ENCODE measurements around the gene RAD18. TPM values are rescaled to one million over a fixed set of nuclear protein-coding genes. Genes with fewer than 3 reads are reported as not detected.

The RAD18 gene
- polyA plus RNA-seq, 3 donors: 1.9 to 6.9 (median 5.1) TPM

DNA sequence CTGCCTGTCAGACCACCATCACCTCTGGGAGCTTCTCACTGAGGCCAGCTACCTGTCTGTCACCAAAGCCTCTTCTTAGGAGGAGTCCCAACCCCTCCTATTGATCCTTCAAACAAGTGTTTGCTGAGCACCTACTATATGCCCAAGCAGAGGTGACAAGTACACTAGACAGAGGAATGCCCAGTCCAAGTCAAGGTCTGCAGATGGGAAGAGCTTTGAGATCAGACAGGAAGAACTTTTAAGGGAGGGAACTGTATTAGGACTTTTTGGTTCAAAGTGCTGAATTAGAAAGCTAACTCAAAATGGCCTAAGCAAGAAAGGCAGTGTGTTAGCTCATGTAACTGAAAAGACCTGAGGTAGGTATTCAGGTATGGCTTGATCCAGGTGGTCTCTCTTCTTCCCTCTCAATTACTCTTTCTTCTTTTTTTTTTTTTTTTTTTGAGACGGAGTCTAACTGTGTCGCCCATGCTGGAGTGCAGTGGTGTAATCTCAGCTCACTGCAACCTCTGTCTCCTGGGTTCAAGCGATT, 3.6 kb upstream of the RAD18 start:
- Histone ChIP-seq H3K9ac (ENCODE audit: insufficient read depth, low read length, poor library complexity, severe bottlenecking) (no peak overlapping the region), H3K79me2 (ENCODE audit: insufficient read depth, low read length) (peaks cover 13% of the 10 kb centered on the region), H3K9me3 (replicated peaks in 1 of 2; ENCODE audit: control insufficient read depth in 1 of 2, insufficient read depth in 1 of 2, low read length in 2 of 2) (no peaks in the 10 kb centered on the region), H3K4me1 (ENCODE audit: control insufficient read depth in 1 of 2, insufficient read depth in 2 of 2, low read length in 2 of 2) (peaks cover 14 to 17% of the 10 kb centered on the region in 2 donors), H3K4me2 (replicated peaks; ENCODE audit: extremely low read depth, low read length, poor library complexity, severe bottlenecking) (no peak overlapping the region), H2AFZ (ENCODE audit: insufficient read depth, low read depth, low read length, poor library complexity, severe bottlenecking) (no peak overlapping the region), H3K36me3 (replicated peaks in 1 of 2; ENCODE audit: control insufficient read depth in 1 of 2, insufficient read depth in 2 of 2, low read length in 2 of 2) (no peaks in the 10 kb centered on the region), H4K20me1 (ENCODE audit: insufficient read depth, low read length) (no peaks in the 10 kb centered on the region), H3K27ac (ENCODE audit: low read depth in 1 of 2, low read length in 2 of 2) (no peak overlapping the region), H3K4me3 (replicated peaks in 1 of 3; ENCODE audit: low read depth in 2 of 3, low read length in 3 of 3) (no peak overlapping the region), H3K27me3 (ENCODE audit: control insufficient read depth in 2 of 2, insufficient read depth in 2 of 2, low read length in 2 of 2) (no peaks in the 10 kb centered on the region)
- H3K4me1 Mint-ChIP-seq: peaks cover 25% of the 10 kb centered on the region
- H3K4me3 Mint-ChIP-seq: no peak overlapping the region
- H3K27me3 Mint-ChIP-seq (ENCODE audit: low read depth in 3 of 3): peaks cover 7 to 16% (median 7%) of the 10 kb centered on the region in 3 donors
- intact Hi-C loops (cut with micrococcal nuclease): no loop called here
- no peaks in the 10 kb centered on the region for H3K36me3 Mint-ChIP-seq
- no peak for DNase-seq
- no peaks in the 10 kb centered on the region for H3K9me3 Mint-ChIP-seq
- no peak for TF ChIP-seq CTCF (IDR thresholded peaks at IDR 0.05)
- WGBS (ENCODE audit: insufficient coverage): 100% methylated on average over 1 of the region's 3 CpGs
- H3K27ac Mint-ChIP-seq: peak overlapping the region in 1 of 7 donors; percentile 1

- Histone ChIP-seq H3K36me3 (replicated peaks in 1 of 2; ENCODE audit: control insufficient read depth in 1 of 2, insufficient read depth in 2 of 2, low read length in 2 of 2) (no peaks in the 10 kb centered on the region), H3K79me2 (ENCODE audit: insufficient read depth, low read length) (peaks cover 18% of the 10 kb centered on the region), H3K27me3 (ENCODE audit: control insufficient read depth in 2 of 2, insufficient read depth in 2 of 2, low read length in 2 of 2) (no peaks in the 10 kb centered on the region), H3K4me1 (ENCODE audit: control insufficient read depth in 1 of 2, insufficient read depth in 2 of 2, low read length in 2 of 2) (peaks cover 14 to 17% of the 10 kb centered on the region in 2 donors), H3K9ac (ENCODE audit: insufficient read depth, low read length, poor library complexity, severe bottlenecking) (no peak overlapping the region), H4K20me1 (ENCODE audit: insufficient read depth, low read length) (no peaks in the 10 kb centered on the region), H3K4me2 (replicated peaks; ENCODE audit: extremely low read depth, low read length, poor library complexity, severe bottlenecking) (no peak overlapping the region), H3K9me3 (replicated peaks in 1 of 2; ENCODE audit: control insufficient read depth in 1 of 2, insufficient read depth in 1 of 2, low read length in 2 of 2) (no peaks in the 10 kb centered on the region), H3K27ac (ENCODE audit: low read depth in 1 of 2, low read length in 2 of 2) (no peak overlapping the region), H3K4me3 (replicated peaks in 1 of 3; ENCODE audit: low read depth in 2 of 3, low read length in 3 of 3) (no peak overlapping the region), H2AFZ (ENCODE audit: insufficient read depth, low read depth, low read length, poor library complexity, severe bottlenecking) (no peak overlapping the region)
- Mint-ChIP-seq H3K27ac (peak overlapping the region in 1 of 7 donors; percentile 1), H3K27me3 (ENCODE audit: low read depth in 3 of 3) (peaks cover 6 to 12% (median 7%) of the 10 kb centered on the region in 3 donors), H3K4me1 (peaks cover 25% of the 10 kb centered on the region), H3K9me3 (no peaks in the 10 kb centered on the region), H3K36me3 (no peaks in the 10 kb centered on the region), H3K4me3 (no peak overlapping the region)
- intact Hi-C loops (cut with micrococcal nuclease): no loop called here
- no peak for TF ChIP-seq CTCF (IDR thresholded peaks at IDR 0.05)
- no peak for DNase-seq
- 88% methylated on average over 1 of the region's 2 CpGs for WGBS (ENCODE audit: insufficient coverage)
Observed at GRCh38 chr3:8966150-8966819, 3.0 kb upstream of the RAD18 start.

All from CD14-positive monocyte (primary cell).